ENCODE results near the gene PRDM16.

- no peak for TF ChIP-seq CTCF (IDR thresholded peaks at IDR 0.05)
- TF ChIP-seq POLR2A (IDR thresholded peaks at IDR 0.05): no peak
Measured at GRCh38 chr1:3161176-3161840, 92.3 kb downstream of the PRDM16 start.

Measured in uterus (tissue), 2 donors.